SK-N-SH treated with all-trans-retinoic acid at 6 μM for 48 hours (cell line): ENCODE measurements around the gene HS3ST4.

Experiments
- ATAC-seq: fragments of 200-7000 bp; cut with Tn5 transposase; 3 replicates; pipeline ENCODE4 v1.9.1; 2020; ENCODE audit warnings: mild to moderate bottlenecking, moderate library complexity
- ARNTL ChIP-seq: fragments of 450-650 bp; formaldehyde crosslinking; IDR thresholded peaks from 2 replicates; pipeline ENCODE4 v1.5.0; 2020; ENCODE audit warnings: low read depth, mild to moderate bottlenecking, moderate library complexity, borderline replicate concordance
- BACH2 ChIP-seq: fragments of 250-450 bp; sonication (Bioruptor Pico); IDR thresholded peaks from 2 replicates; pipeline ENCODE4 v1.9.0; 2021; ENCODE audit warnings: mild to moderate bottlenecking, borderline replicate concordance
- CREB5 ChIP-seq: fragments of 250-450 bp; sonication (Bioruptor Pico); IDR thresholded peaks from 2 replicates; pipeline ENCODE4 v1.5.1; 2020; ENCODE audit warnings: low read depth, mild to moderate bottlenecking, moderate library complexity
- CSDC2 ChIP-seq: fragments of 250-450 bp; sonication (Bioruptor Pico); IDR thresholded peaks from 2 replicates; pipeline ENCODE4 v1.5.0; 2020; ENCODE audit warnings: mild to moderate bottlenecking, moderate library complexity
- CSRNP3 ChIP-seq: fragments of 250-450 bp; sonication (Bioruptor Pico); IDR thresholded peaks from 2 replicates; pipeline ENCODE4 v1.5.1; 2021; ENCODE audit warnings: mild to moderate bottlenecking, moderate library complexity
- GLIS3 ChIP-seq: fragments of 250-450 bp; sonication (Bioruptor Pico); IDR thresholded peaks from 2 replicates; pipeline ENCODE4 v1.5.0; 2020; ENCODE audit warnings: mild to moderate bottlenecking, moderate library complexity
- ISL1 ChIP-seq: fragments of 250-450 bp; sonication (Bioruptor Pico); IDR thresholded peaks from 2 replicates; pipeline ENCODE4 v2.1.2; 2022; ENCODE audit warnings: mild to moderate bottlenecking, moderate library complexity
- OSR1 ChIP-seq: fragments of 250-450 bp; sonication (Bioruptor Pico); IDR thresholded peaks from 2 replicates; pipeline ENCODE4 v1.8.0; 2022; ENCODE audit warnings: moderate library complexity, mild to moderate bottlenecking, inconsistent platforms
- PATZ1 ChIP-seq: fragments of 250-450 bp; sonication (Bioruptor Pico); IDR thresholded peaks from 2 replicates; pipeline ENCODE4 v1.8.0; 2020; ENCODE audit warnings: mild to moderate bottlenecking, moderate library complexity, borderline replicate concordance
- POU6F1 ChIP-seq: fragments of 250-450 bp; sonication (Bioruptor Pico); IDR thresholded peaks from 2 replicates; pipeline ENCODE4 v1.8.0; 2021; ENCODE audit warnings: low read depth, mild to moderate bottlenecking, moderate library complexity, borderline replicate concordance
- PPARA ChIP-seq: fragments of 250-450 bp; sonication (Bioruptor Pico); IDR thresholded peaks from 2 replicates; pipeline ENCODE4 v1.5.0; 2020; ENCODE audit warnings: mild to moderate bottlenecking, borderline replicate concordance
- RARB ChIP-seq: fragments of 250-450 bp; sonication (Bioruptor Pico); IDR thresholded peaks from 2 replicates; pipeline ENCODE4 v1.8.0; 2021; ENCODE audit warnings: mild to moderate bottlenecking, moderate library complexity
- SNAI2 ChIP-seq: fragments of 250-450 bp; sonication (Bioruptor Pico); IDR thresholded peaks from 2 replicates; pipeline ENCODE4 v1.5.0; 2020; ENCODE audit warnings: mild to moderate bottlenecking, moderate library complexity
- TCF4 ChIP-seq: fragments of 250-450 bp; sonication (Bioruptor Pico); IDR thresholded peaks from 2 replicates; pipeline ENCODE4 v1.8.0; 2021; ENCODE audit warnings: mild to moderate bottlenecking, moderate library complexity, borderline replicate concordance
- TOX ChIP-seq: fragments of 250-450 bp; sonication (Bioruptor Pico); IDR thresholded peaks from 2 replicates; pipeline ENCODE4 v1.8.0; 2021; ENCODE audit warnings: mild to moderate bottlenecking, moderate library complexity, borderline replicate concordance
- TSHZ2 ChIP-seq: fragments of 250-450 bp; sonication (Bioruptor Pico); IDR thresholded peaks from 2 replicates; pipeline ENCODE4 v1.5.0; 2020; ENCODE audit warnings: mild to moderate bottlenecking, moderate library complexity
- ZC3H10 ChIP-seq: fragments of 250-450 bp; sonication (Bioruptor Pico); IDR thresholded peaks from 2 replicates; pipeline ENCODE4 v1.5.1; 2021; ENCODE audit warnings: mild to moderate bottlenecking, moderate library complexity
- ZFP3 ChIP-seq: fragments of 250-450 bp; sonication (Bioruptor Pico); IDR thresholded peaks from 2 replicates; pipeline ENCODE4 v1.5.0; 2020; ENCODE audit warnings: mild to moderate bottlenecking, moderate library complexity
- ZFP30 ChIP-seq: fragments of 450-650 bp; formaldehyde crosslinking; IDR thresholded peaks from 2 replicates; pipeline ENCODE4 v1.5.0; 2022; ENCODE audit warnings: mild to moderate bottlenecking, moderate library complexity
- ZNF565 ChIP-seq: fragments of 450-650 bp; formaldehyde crosslinking; conservative IDR thresholded peaks from 2 replicates; pipeline ENCODE4 v1.5.0; 2020; ENCODE audit warnings: low read depth, mild to moderate bottlenecking, moderate library complexity
- ZNF70 ChIP-seq: fragments of 450-650 bp; formaldehyde crosslinking; IDR thresholded peaks from 2 replicates; pipeline ENCODE4 v1.5.0; 2020; ENCODE audit warnings: mild to moderate bottlenecking, moderate library complexity
- ZNF8 ChIP-seq: fragments of 450-650 bp; formaldehyde crosslinking; IDR thresholded peaks from 2 replicates; pipeline ENCODE4 v1.5.0; 2020; ENCODE audit warnings: mild to moderate bottlenecking, moderate library complexity

Gene HS3ST4

GRCh38 chr16:25709213-25709612 is 17.5 kb downstream of the HS3ST4 start (continued):
- TF ChIP-seq POU6F1 (CRISPR knock-in tag) (no peak), ZNF8 (CRISPR knock-in tag) (no peak), ZFP30 (CRISPR knock-in tag) (no peak), RARB (CRISPR knock-in tag) (no peak), PATZ1 (CRISPR knock-in tag) (no peak), OSR1 (CRISPR knock-in tag) (no peak), ISL1 (CRISPR knock-in tag) (no peak)

GRCh38 chr16:25713785-25714570 is 22.2 kb downstream of the HS3ST4 start:
- TF ChIP-seq PPARA (CRISPR knock-in tag) (no peak), BACH2 (CRISPR knock-in tag) (no peak), ZNF565 (no peak), GLIS3 (CRISPR knock-in tag) (no peak), ARNTL (CRISPR knock-in tag) (no peak), CSDC2 (CRISPR knock-in tag) (no peak), ZC3H10 (CRISPR knock-in tag) (no peak), CSRNP3 (CRISPR knock-in tag) (no peak), ZFP30 (CRISPR knock-in tag) (no peak)
- no peak for ATAC-seq

- no peak for ATAC-seq
- no peak for TF ChIP-seq PPARA (CRISPR knock-in tag)
- no peak for TF ChIP-seq BACH2 (CRISPR knock-in tag)
- no peak for TF ChIP-seq ZFP30 (CRISPR knock-in tag)
- no peak for TF ChIP-seq ISL1 (CRISPR knock-in tag)
Observed at GRCh38 chr16:25716186-25716585, 24.4 kb downstream of the HS3ST4 start.

- TF ChIP-seq CSDC2 (CRISPR knock-in tag) (no peak), CREB5 (no peak), PPARA (CRISPR knock-in tag) (no peak), ARNTL (CRISPR knock-in tag) (no peak), RARB (CRISPR knock-in tag) (no peak), ZNF70 (CRISPR knock-in tag) (no peak), BACH2 (CRISPR knock-in tag) (no peak), POU6F1 (CRISPR knock-in tag) (no peak), TSHZ2 (CRISPR knock-in tag) (no peak), ZNF8 (CRISPR knock-in tag) (no peak), TOX (CRISPR knock-in tag) (no peak), ZFP3 (CRISPR knock-in tag) (no peak), CSRNP3 (CRISPR knock-in tag) (no peak), TCF4 (CRISPR knock-in tag) (no peak), SNAI2 (CRISPR knock-in tag) (no peak)
- ATAC-seq: no peak
Observed at GRCh38 chr16:25721439-25721838, 29.7 kb downstream of the HS3ST4 start.
